Aorta (tissue), 5 donors: Measurements from ENCODE around the gene CFAP54. TPM values are rescaled to one million over a fixed set of nuclear protein-coding genes. Genes with fewer than 3 reads are reported as not detected.
"Not testable (repeated sequence)": the region's sequence is repeated elsewhere in the genome, so short reads cannot be mapped to it uniquely, and the experiment has no call there.

ENCODE experiments used
- ATAC-seq: fragments of 200-7000 bp; cut with Tn5 transposase; one replicate; pipeline ENCODE4 v1.9.1; 2022; ENCODE audit warnings: moderate library complexity; ENCODE audit not compliant: low FRiP score
- DNase-seq, 2 donors: peaks; one replicate each; pipeline ENCODE4 v3.0.0-alpha.2; 2020
- H3K27ac ChIP-seq, 2 donors: one replicate each; pipeline ENCODE4 v1.5.1; 2013; ENCODE audit warnings: low read length in 2 of 2, mild to moderate bottlenecking in 2 of 2, moderate library complexity in 2 of 2, control low read depth in 1 of 2, inconsistent platforms in 1 of 2, low read depth in 1 of 2
- H3K27me3 ChIP-seq, 2 donors: one replicate each; pipeline ENCODE4 v1.6.1; 2013; ENCODE audit warnings: control low read depth in 1 of 2, low read length in 1 of 2, mild to moderate bottlenecking in 1 of 2, moderate library complexity in 1 of 2; ENCODE audit not compliant: insufficient read depth in 2 of 2, control insufficient read depth in 1 of 2
- H3K36me3 ChIP-seq, 2 donors: one replicate each; pipeline ENCODE4 v1.6.1; 2013; ENCODE audit warnings: control low read depth in 1 of 2, low read length in 1 of 2, mild to moderate bottlenecking in 1 of 2; ENCODE audit not compliant: insufficient read depth in 2 of 2, control insufficient read depth in 1 of 2
- H3K4me1 ChIP-seq, 2 donors: one replicate each; pipeline ENCODE4 v1.6.1; 2013; ENCODE audit warnings: low read length in 2 of 2, control low read depth in 1 of 2, mild to moderate bottlenecking in 1 of 2, moderate library complexity in 1 of 2; ENCODE audit not compliant: insufficient read depth in 2 of 2, control insufficient read depth in 1 of 2
- H3K4me3 ChIP-seq, 2 donors: one replicate each; pipeline ENCODE4 v1.5.1; 2013; ENCODE audit warnings: low read length in 2 of 2, control low read depth in 1 of 2, mild to moderate bottlenecking in 1 of 2
- H3K9me3 ChIP-seq: one replicate; pipeline ENCODE4 v1.6.1; 2013; ENCODE audit warnings: mild to moderate bottlenecking, low read length; ENCODE audit not compliant: control insufficient read depth
- WGBS, 2 donors: extraction: QIAGEN DNeasy Blood & Tissue Kit; methylation state at CpG; one replicate each; pipeline ENCODE4 v1.1.7; 2013; 5-methylcytosine and 5-hydroxymethylcytosine counted together
- intact Hi-C, 2 donors: fragments of 100-400 bp; cut with DNase I; formaldehyde crosslinking; loops; one replicate each; pipeline versions ENCODE4 v1.14.2 to v1.15.0; 2022
- polyA plus RNA-seq, 2 donors: library from polyadenylated mRNA; stranded (reverse); fragments of 200-250 nt; gene quantifications; one replicate each; pipeline ENCODE4 v1.2.3, GENCODE V29; 2013
- total RNA-seq, 2 donors: library from RNA; stranded (reverse); fragmentation: NEBNext Ultra II Directional; extraction: Animal tissue kit (Norgen Biotek cat#: 25700); gene quantifications; one replicate each; pipeline ENCODE4 v1.2.1, GENCODE V29; 2021
- donor health status: healthy with polysubstance abuse.
- donor health status: Bipolar disorder and iron deficiency.
- donor health status: DM: no; HTN: no; CAD: no.
- donor health status: DM: no; HTN: no; CAD: no.
- donor health status: DM: yes; HTN: yes; CAD: no.

CFAP54 gene
- total and polyA plus RNA-seq, 4 donors: 0.15 to 2.2 (median 0.91) TPM; not detected in 1

- H3K4me3 ChIP-seq: no peak overlapping the region
- intact Hi-C loops: no loop called here
- ATAC-seq (no peak), DNase-seq (no peak)
- 8 to 24% methylated on average over 2 of the region's 2 CpGs for WGBS, 2 donors
- no peak overlapping the region for H3K27ac ChIP-seq
- no peaks in the 10 kb centered on the region for H3K27me3 ChIP-seq
- no peaks in the 10 kb centered on the region for H3K9me3 ChIP-seq
- H3K4me1 ChIP-seq: no peaks in the 10 kb centered on the region
- no peaks in the 10 kb centered on the region for H3K36me3 ChIP-seq
Observed at GRCh38 chr12:96549341-96549740, 60.0 kb downstream of the CFAP54 start.

GRCh38 chr12:96570579-96570978 is 81.2 kb downstream of the CFAP54 start:
- no peaks in the 10 kb centered on the region for H3K4me1 ChIP-seq
- DNase-seq: no peak
- no peak overlapping the region for H3K4me3 ChIP-seq
- no peaks in the 10 kb centered on the region for H3K9me3 ChIP-seq
- no peak for ATAC-seq
- no peak overlapping the region for H3K27ac ChIP-seq
- no peaks in the 10 kb centered on the region for H3K36me3 ChIP-seq
- no peaks in the 10 kb centered on the region for H3K27me3 ChIP-seq
- intact Hi-C loops: no loop called here

- Histone ChIP-seq H3K36me3 (no peaks in the 10 kb centered on the region), H3K9me3 (no peaks in the 10 kb centered on the region), H3K27me3 (no peaks in the 10 kb centered on the region), H3K4me3 (no peak overlapping the region), H3K4me1 (no peaks in the 10 kb centered on the region), H3K27ac (no peak overlapping the region)
- DNase-seq (no peak), ATAC-seq (no peak)
- intact Hi-C loops: no loop called here
- WGBS, 2 donors: 73 to 80% methylated on average over 4 of the region's 4 CpGs
Observed at GRCh38 chr12:96571101-96571862, 81.9 kb downstream of the CFAP54 start.

- no peak overlapping the region for H3K4me3 ChIP-seq
- H3K9me3 ChIP-seq: peaks cover 1% of the 10 kb centered on the region
- intact Hi-C loops: loop anchor here (5.0 kb wide), 1 partner anchor 729 kb away; no protein-coding TSS in a partner anchor
- H3K4me1 ChIP-seq: no peaks in the 10 kb centered on the region
- H3K36me3 ChIP-seq: no peaks in the 10 kb centered on the region
- no peaks in the 10 kb centered on the region for H3K27me3 ChIP-seq
- ATAC-seq (no peak), DNase-seq (no peak)
- WGBS, 2 donors: 1 to 2% methylated on average over 3 of the region's 3 CpGs
- no peak overlapping the region for H3K27ac ChIP-seq
Observed at GRCh38 chr12:96578526-96579125, 89.2 kb downstream of the CFAP54 start.

- Histone ChIP-seq H3K27ac (no peak overlapping the region), H3K4me3 (no peak overlapping the region), H3K27me3 (no peaks in the 10 kb centered on the region), H3K36me3 (no peaks in the 10 kb centered on the region), H3K9me3 (peaks cover 1% of the 10 kb centered on the region), H3K4me1 (no peaks in the 10 kb centered on the region)
- 77 to 80% methylated on average over 1 of the region's 1 CpG for WGBS, 2 donors
- no peak for ATAC-seq
- intact Hi-C loops: loop anchor here (10.0 kb wide), 2 partner anchors 399 to 1419 kb away; no protein-coding TSS in a partner anchor
- no peak for DNase-seq
Observed at GRCh38 chr12:96585977-96586376, 96.6 kb downstream of the CFAP54 start.

- H3K9me3 ChIP-seq: peaks cover 1% of the 10 kb centered on the region
- WGBS, 2 donors: 38 to 47% methylated on average over 2 of the region's 2 CpGs
- H3K27ac ChIP-seq: no peak overlapping the region
- ATAC-seq: no peak
- no peak for DNase-seq
- H3K4me3 ChIP-seq: no peak overlapping the region
- no peaks in the 10 kb centered on the region for H3K27me3 ChIP-seq
- intact Hi-C loops: loop anchor here (10.0 kb wide), 2 partner anchors 397 to 1417 kb away; no protein-coding TSS in a partner anchor
- H3K36me3 ChIP-seq: no peaks in the 10 kb centered on the region
- no peaks in the 10 kb centered on the region for H3K4me1 ChIP-seq
Observed at GRCh38 chr12:96587691-96588090, 98.3 kb downstream of the CFAP54 start.

- no peaks in the 10 kb centered on the region for H3K36me3 ChIP-seq
- H3K27me3 ChIP-seq: no peaks in the 10 kb centered on the region
- H3K4me1 ChIP-seq: no peaks in the 10 kb centered on the region
- no peak overlapping the region for H3K4me3 ChIP-seq
- ATAC-seq: no peak
- no peak for DNase-seq
- no peak overlapping the region for H3K27ac ChIP-seq
- 73 to 78% methylated on average over 4 of the region's 4 CpGs for WGBS, 2 donors
- intact Hi-C loops: no loop called here
- H3K9me3 ChIP-seq: no peaks in the 10 kb centered on the region
Observed at GRCh38 chr12:96590970-96591369, 101.6 kb downstream of the CFAP54 start.

- H3K4me1 ChIP-seq, ATAC-seq, DNase-seq, H3K36me3 ChIP-seq, H3K4me3 ChIP-seq, H3K27me3 ChIP-seq, intact Hi-C loops, H3K27ac ChIP-seq, H3K9me3 ChIP-seq: not testable (repeated sequence)
- 92 to 95% methylated on average over 3 of the region's 3 CpGs for WGBS, 2 donors
Observed at GRCh38 chr12:96604374-96604773, 115.0 kb downstream of the CFAP54 start.

- WGBS, 2 donors: 87 to 89% methylated on average over 2 of the region's 2 CpGs
- peaks cover 1% of the 10 kb centered on the region for H3K9me3 ChIP-seq
- no peaks in the 10 kb centered on the region for H3K27me3 ChIP-seq
Observed at GRCh38 chr12:96605684-96606083, 116.3 kb downstream of the CFAP54 start.

More at GRCh38 chr12:96605684-96606083, 116.3 kb downstream of the CFAP54 start:
- Histone ChIP-seq H3K4me3 (no peak overlapping the region), H3K36me3 (no peaks in the 10 kb centered on the region), H3K27ac (no peak overlapping the region), H3K4me1 (no peaks in the 10 kb centered on the region)
- ATAC-seq: no peak
- DNase-seq: no peak
- intact Hi-C loops: no loop called here
